Right cardiac atrium (tissue), 5 donors: ENCODE results near the gene TBCA. TPM values are rescaled to one million over a fixed set of nuclear protein-coding genes. Genes with fewer than 3 reads are reported as not detected.
A peak's percentile ranks its signal among the peaks of the same experiment; 100 is the strongest.
"Not testable (repeated sequence)": the region's sequence is repeated elsewhere in the genome, so short reads cannot be mapped to it uniquely, and the experiment has no call there.

Source experiments
- ATAC-seq, 2 donors: fragments of 200-7000 bp; cut with Tn5 transposase; one replicate each; pipeline versions ENCODE4 v1.8.0 to v1.9.1; 2020; ENCODE audit warnings: moderate library complexity in 2 of 2, mild to moderate bottlenecking in 1 of 2
- DNase-seq, 3 donors: peaks; one replicate each; pipeline ENCODE4 v3.0.0-alpha.2; 2020
- H3K27ac ChIP-seq: one replicate; pipeline ENCODE4 v1.5.1; 2013; ENCODE audit warnings: mild to moderate bottlenecking, low read length, control low read depth, moderate library complexity
- H3K27me3 ChIP-seq: one replicate; pipeline ENCODE4 v1.6.1; 2013; ENCODE audit not compliant: control insufficient read depth, insufficient read depth
- H3K4me1 ChIP-seq: one replicate; pipeline ENCODE4 v1.6.1; 2013; ENCODE audit warnings: low read length; ENCODE audit not compliant: control insufficient read depth, insufficient read depth
- H3K4me3 ChIP-seq: one replicate; pipeline ENCODE4 v1.5.1; 2013; ENCODE audit warnings: low read length, control low read depth
- H3K9me3 ChIP-seq: one replicate; pipeline ENCODE4 v1.6.1; 2013; ENCODE audit warnings: low read length; ENCODE audit not compliant: control insufficient read depth
- WGBS: extraction: QIAGEN DNeasy Blood & Tissue Kit; methylation state at CpG from one replicate; pipeline ENCODE4 v1.1.7; 2013; 5-methylcytosine and 5-hydroxymethylcytosine counted together
- intact Hi-C, 4 donors: fragments of 100-400 bp; cut with DNase I; formaldehyde crosslinking; loops; one replicate each; pipeline versions ENCODE4 v1.11.0 to v1.14.0; 2022 to 2023
- polyA plus RNA-seq: library from polyadenylated mRNA; stranded (reverse); fragments of 200-250 nt; gene quantifications from one replicate; pipeline ENCODE4 v1.2.3, GENCODE V29; 2013
- total RNA-seq, 4 donors: library from RNA; stranded (reverse); fragmentation: NEBNext Ultra II Directional; extraction: Animal tissue kit (Norgen Biotek cat#: 25700); gene quantifications; one replicate each; pipeline ENCODE4 v1.2.1, GENCODE V29; 2021
- donor health status: healthy with polysubstance abuse.
- donor health status: DM: no; HTN: yes; CAD: no.
- donor health status: DM: no; HTN: no; CAD: no.
- donor health status: DM: no; HTN: yes; CAD: no; lungs with severe emphysema.
- donor health status: DM: yes; HTN: yes; CAD: no.

TBCA gene
- total and polyA plus RNA-seq, 5 donors: 123 to 183 (median 154) TPM

DNA sequence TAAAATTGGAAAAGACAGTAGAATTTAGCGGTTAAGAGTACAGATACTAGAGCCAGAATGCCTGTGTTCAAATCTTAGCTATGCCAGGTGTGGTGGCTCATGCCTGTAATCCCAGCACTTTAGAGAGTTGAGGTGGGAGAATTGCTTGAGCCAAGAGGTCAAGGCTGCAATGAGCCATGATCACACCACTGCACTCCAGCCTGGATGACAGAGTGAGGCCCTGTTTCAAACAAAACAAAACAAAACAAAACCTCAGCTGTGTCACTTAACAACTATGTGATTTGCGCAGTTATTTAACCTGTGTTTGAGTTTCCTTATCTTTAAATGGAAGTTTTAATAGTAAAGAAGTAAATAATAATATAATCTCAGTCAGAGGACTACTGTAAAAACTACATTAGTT is 68.3 kb downstream of the TBCA start:
- H3K9me3 ChIP-seq: no peaks in the 10 kb centered on the region
- H3K4me1 ChIP-seq: no peaks in the 10 kb centered on the region
- WGBS: 99% methylated on average over 2 of the region's 2 CpGs
- no peak for DNase-seq
- intact Hi-C loops: no loop called here
- H3K4me3 ChIP-seq: no peak overlapping the region
- H3K27me3 ChIP-seq: no peaks in the 10 kb centered on the region
- H3K27ac ChIP-seq: no peak overlapping the region
- no peak for ATAC-seq

DNA sequence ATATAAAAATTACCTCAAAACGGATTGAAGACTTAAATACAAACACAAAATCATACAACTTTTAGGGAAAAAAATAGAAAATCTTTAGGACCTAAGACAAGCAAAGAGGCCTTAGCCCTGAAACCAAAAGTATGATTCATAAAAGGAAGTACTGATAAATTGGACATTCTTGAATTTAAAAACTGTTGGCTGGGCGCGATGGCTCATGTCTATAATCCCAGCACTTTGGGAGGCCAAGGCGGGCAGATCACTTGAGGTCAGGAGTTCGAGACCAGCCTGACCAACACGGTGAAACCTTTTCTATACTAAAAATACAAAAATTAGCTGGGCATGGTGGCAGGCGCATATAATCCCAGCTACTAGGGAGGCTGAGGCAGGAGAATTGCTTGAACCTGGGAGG is 76.6 kb downstream of the TBCA start:
- H3K27ac ChIP-seq, H3K27me3 ChIP-seq, H3K4me3 ChIP-seq, H3K4me1 ChIP-seq, intact Hi-C loops, H3K9me3 ChIP-seq, ATAC-seq: not testable (repeated sequence)
- peak in 1 of 3 donors; percentile 42 for DNase-seq
- 72% methylated on average over 7 of the region's 7 CpGs for WGBS

DNA sequence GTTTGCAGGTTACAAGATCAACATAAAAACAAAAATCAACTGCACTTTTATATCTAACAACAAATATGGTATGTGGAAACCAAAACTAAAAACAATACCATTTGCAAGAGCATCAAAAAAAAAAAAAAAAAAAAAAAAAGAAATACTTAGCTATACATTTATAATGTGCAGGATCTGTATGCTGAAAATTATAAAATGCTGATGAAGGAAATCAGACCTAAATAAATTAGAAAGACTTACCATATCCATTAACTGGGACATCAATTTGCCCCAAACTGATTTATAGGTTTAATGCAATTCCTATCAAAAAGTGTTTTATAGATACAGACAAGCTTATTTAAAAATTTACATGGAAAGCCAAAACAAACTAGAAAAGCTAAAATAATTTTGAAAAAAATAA is 77.2 kb downstream of the TBCA start:
- H3K4me3 ChIP-seq: no peak overlapping the region
- H3K9me3 ChIP-seq: no peaks in the 10 kb centered on the region
- DNase-seq (no peak), ATAC-seq (no peak)
- H3K27me3 ChIP-seq: no peaks in the 10 kb centered on the region
- no peak overlapping the region for H3K27ac ChIP-seq
- intact Hi-C loops: no loop called here
- no peaks in the 10 kb centered on the region for H3K4me1 ChIP-seq

DNA sequence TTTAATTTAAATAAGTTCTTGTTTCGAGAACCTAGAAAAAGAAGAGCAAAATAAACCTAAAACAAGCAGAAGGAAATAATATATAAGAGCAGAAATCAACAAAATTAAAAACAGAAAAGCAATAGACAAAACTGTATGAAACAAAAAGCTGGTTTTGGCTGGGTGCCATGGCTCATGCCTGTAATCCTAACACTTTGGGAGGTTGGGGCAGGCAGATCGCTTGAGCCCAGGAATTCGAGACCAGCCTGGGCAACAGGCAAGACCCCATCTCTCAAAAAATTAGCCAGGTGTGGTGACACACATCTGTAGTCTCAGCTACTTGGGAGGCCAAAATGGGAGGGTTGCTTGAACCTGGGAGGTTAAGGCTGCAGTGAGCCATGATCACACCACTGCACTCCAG is 78.4 kb downstream of the TBCA start:
- intact Hi-C loops: no loop called here
- Histone ChIP-seq H3K4me1 (no peaks in the 10 kb centered on the region), H3K9me3 (no peaks in the 10 kb centered on the region), H3K27me3 (no peaks in the 10 kb centered on the region), H3K27ac (no peak overlapping the region), H3K4me3 (no peak overlapping the region)
- DNase-seq: no peak
- ATAC-seq: no peak
- WGBS: 94% methylated on average over 3 of the region's 3 CpGs

DNA sequence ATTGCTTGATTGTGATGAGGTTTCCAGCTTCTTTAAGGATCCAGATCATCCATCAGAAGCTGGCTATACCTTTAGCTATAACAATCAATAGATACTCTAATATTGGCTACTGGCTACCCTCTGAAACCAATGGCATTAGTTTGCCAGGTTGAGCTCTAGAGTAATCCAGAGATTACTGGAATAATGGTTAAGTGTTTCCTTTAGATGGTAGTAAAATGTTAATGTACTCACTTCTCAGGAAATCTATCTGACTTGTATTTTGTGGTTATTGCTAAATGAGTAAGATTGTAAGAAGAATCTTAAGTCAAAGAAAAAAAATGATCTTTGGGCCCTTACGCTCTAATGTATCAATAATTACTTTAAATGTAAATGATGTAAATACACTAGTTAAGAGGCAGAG is 80.0 kb downstream of the TBCA start:
- H3K9me3 ChIP-seq: no peaks in the 10 kb centered on the region
- H3K4me1 ChIP-seq: no peaks in the 10 kb centered on the region
- DNase-seq (no peak), ATAC-seq (no peak)
- no peaks in the 10 kb centered on the region for H3K27me3 ChIP-seq
- intact Hi-C loops: no loop called here
- WGBS: 99% methylated on average over 1 of the region's 1 CpG
- H3K27ac ChIP-seq: no peak overlapping the region
- no peak overlapping the region for H3K4me3 ChIP-seq

DNA sequence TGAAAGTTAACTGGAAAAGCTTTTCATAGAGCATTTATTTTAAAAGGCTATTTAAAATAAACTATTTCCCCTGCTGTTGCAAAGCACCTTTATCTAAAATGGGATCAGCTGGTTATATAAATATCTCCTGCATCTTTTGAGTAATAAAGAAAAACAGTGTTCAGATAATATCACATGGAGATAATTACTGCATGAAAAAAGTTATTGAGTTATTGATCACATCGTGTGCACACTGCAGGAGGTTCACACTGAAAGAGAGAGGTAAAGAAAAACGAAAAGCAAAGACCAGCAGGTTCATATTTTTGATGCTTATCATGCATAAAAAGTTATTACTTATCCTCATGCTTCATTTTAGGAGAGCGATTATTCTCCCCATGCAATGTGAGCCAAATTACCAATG is 82.2 kb downstream of the TBCA start:
- ATAC-seq: no peak
- no peak for DNase-seq
- WGBS: 94% methylated on average over 3 of the region's 3 CpGs

DNA sequence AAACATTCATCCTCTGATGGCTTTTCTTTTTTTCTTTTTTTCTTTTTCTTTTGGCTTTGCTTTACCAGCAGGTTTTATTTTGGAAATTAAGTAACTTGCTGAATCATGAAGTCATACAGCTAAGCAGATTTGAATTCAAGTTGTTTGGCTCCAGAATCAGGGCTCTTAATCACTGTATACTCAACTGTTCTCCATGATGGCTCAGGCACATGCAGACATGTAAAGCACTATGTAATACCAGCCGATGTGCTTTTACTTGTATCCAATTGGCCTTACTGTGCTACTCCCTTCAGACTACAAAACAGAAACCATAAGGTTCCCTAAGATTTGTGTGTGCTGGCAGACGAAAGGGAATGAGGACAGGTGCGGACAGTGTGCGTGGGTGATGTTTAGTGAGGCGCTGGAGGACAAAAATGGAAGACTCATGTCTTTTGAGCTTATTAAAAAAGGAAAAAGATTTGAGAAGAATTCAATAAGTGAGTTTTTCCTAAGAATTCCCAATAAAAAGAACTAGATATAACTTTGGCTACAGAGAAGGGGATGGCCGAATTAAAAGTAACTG is 92.9 kb downstream of the TBCA start:
- no peak for ATAC-seq
- intact Hi-C loops: no loop called here
- H3K9me3 ChIP-seq: no peaks in the 10 kb centered on the region
- no peak for DNase-seq
- no peak overlapping the region for H3K27ac ChIP-seq
- H3K4me3 ChIP-seq: no peak overlapping the region
- 93% methylated on average over 6 of the region's 6 CpGs for WGBS
- H3K27me3 ChIP-seq: no peaks in the 10 kb centered on the region
- no peaks in the 10 kb centered on the region for H3K4me1 ChIP-seq

More for the DNA sequence above, 82.2 kb downstream of the TBCA start:
- H3K4me3 ChIP-seq: no peak overlapping the region
- no peaks in the 10 kb centered on the region for H3K4me1 ChIP-seq
- H3K27ac ChIP-seq: no peak overlapping the region
- no peaks in the 10 kb centered on the region for H3K27me3 ChIP-seq
- H3K9me3 ChIP-seq: no peaks in the 10 kb centered on the region
- intact Hi-C loops: no loop called here

DNA sequence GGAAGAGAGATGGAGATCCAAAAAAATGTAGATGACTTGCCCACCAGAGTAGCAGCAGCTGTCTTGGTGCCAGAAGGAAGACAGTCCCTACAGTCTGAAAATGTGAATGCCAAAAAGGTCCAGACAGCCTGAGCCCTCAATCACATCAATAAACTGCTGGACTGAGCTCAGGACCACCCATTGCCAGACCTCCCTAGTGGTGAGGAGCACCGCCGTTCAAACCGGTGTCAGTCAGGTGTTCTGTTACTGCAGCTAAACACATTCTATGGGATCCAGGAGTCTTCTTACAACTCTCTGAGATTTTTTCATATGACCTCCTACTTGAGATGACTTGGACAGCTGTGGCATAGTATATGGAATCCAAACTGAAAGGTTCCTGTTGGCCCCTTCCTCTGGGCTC is 105.6 kb downstream of the TBCA start:
- DNase-seq (no peak), ATAC-seq (no peak)
- H3K27ac ChIP-seq: no peak overlapping the region
- peaks cover 3% of the 10 kb centered on the region for H3K27me3 ChIP-seq
- intact Hi-C loops: no loop called here
- WGBS: 60% methylated on average over 3 of the region's 3 CpGs
- no peaks in the 10 kb centered on the region for H3K9me3 ChIP-seq
- no peaks in the 10 kb centered on the region for H3K4me1 ChIP-seq
- no peak overlapping the region for H3K4me3 ChIP-seq

DNA sequence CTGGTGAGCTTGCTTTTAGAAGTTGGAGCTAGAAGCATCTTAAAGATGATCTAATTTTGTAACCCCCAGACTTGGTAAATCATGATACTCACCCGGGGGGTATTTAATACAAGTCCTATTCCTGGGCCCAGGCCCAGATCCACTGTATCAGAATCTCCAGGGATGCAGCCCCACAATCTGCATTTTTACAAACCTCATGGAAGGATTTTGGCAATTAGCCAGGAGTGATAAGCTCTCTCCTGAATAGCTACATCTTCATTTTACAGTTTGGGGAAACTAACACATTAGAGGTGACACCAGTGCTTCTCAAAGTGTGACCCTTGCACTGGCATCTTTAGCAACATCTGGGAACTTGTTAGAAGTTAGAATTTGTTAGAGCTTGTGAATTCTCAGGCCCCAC is 106.5 kb downstream of the TBCA start:
- intact Hi-C loops: no loop called here
- H3K27me3 ChIP-seq: peaks cover 3% of the 10 kb centered on the region
- WGBS: 35% methylated on average over 1 of the region's 1 CpG
- H3K4me1 ChIP-seq: no peaks in the 10 kb centered on the region
- no peaks in the 10 kb centered on the region for H3K9me3 ChIP-seq
- H3K27ac ChIP-seq: no peak overlapping the region
- H3K4me3 ChIP-seq: no peak overlapping the region
- ATAC-seq: no peak
- DNase-seq: no peak

DNA sequence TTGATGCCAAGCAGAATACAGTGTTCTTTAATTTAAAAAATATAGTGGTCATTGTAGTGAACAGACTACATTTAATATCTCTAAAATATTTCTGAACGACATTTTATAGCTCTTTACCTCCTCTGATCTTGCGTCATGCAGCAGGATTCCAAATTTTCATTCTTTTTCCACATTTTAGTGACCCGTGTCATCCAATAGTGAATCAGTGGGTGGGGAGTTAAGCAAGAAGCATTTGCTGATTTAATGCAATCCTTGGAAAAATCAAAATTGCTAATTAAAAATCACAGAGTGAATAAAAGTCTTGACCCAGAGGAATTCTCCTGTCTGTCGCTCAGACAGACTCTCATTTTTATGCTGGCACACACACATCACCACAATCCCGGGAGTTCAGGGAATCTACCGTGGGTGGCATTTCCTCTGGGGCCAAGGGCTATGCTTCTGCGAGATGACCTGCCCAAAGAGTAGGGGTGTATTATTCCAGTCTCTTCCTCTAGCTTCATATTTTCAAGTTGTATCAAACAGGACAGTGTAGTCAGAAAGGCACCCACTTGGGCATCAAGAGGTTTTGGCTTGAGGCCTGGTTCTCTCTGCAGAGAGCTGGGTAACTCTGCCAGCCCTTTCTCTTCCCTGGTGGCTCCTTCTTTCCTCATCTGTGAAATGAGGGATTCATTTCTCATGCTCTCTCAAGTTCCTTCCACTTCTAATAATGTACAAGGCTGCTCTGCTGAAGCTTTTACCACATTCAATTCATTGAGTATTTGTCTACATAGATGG is 112.9 kb downstream of the TBCA start:
- intact Hi-C loops: no loop called here
- no peak overlapping the region for H3K4me3 ChIP-seq
- H3K27ac ChIP-seq: no peak overlapping the region
- peaks cover 3% of the 10 kb centered on the region for H3K27me3 ChIP-seq
- H3K9me3 ChIP-seq: no peaks in the 10 kb centered on the region
- DNase-seq: peak in 1 of 3 donors; percentile 55
- H3K4me1 ChIP-seq: no peaks in the 10 kb centered on the region
- 57% methylated on average over 7 of the region's 7 CpGs for WGBS
- peak; percentile 31 to 60 for ATAC-seq

DNA sequence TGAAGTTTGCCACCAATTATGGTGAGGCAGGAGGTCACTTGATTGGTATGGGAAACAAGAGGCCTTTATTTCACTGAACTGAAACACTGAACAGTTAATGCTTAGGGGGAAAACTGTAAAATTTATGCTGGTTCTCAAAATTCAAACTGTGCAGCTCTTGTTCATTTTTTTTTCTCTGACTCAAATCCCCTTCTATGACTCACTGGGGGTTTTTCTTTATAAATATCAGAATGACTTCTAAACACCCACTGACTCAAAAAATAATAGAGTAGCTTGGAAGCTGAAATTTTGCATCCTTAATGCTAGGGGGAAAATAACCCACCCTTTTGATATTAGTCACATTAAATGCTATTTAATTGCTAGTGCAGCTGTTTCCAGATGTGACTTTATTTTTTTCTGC is 113.5 kb downstream of the TBCA start:
- no peak overlapping the region for H3K27ac ChIP-seq
- H3K4me3 ChIP-seq: no peak overlapping the region
- H3K4me1 ChIP-seq: no peaks in the 10 kb centered on the region
- no peak for ATAC-seq
- no peak for DNase-seq
- intact Hi-C loops: no loop called here
- H3K27me3 ChIP-seq: peaks cover 3% of the 10 kb centered on the region
- H3K9me3 ChIP-seq: no peaks in the 10 kb centered on the region

DNA sequence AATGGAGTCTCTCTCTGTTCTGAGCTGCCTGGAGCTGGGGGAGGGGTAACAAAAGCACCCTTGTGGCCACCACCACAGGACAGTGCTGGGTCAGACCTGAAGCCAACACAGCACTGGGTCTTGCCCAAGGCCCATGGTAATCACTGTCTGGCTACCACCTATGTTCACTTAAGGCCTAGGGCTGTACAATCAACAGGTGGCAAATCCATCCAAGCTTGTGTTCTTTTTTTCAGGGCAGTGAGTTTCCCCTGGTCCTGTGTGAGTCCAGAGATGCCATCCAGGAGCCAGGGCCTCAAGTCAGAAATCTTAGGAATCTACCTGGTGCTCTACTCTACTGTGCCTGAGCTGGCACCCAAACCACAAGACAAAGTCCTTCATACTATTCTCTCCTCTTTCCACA is 117.5 kb downstream of the TBCA start:
- intact Hi-C loops: no loop called here
- no peak for ATAC-seq
- DNase-seq: no peak
- no peaks in the 10 kb centered on the region for H3K27me3 ChIP-seq
- H3K4me1 ChIP-seq: no peaks in the 10 kb centered on the region
- no peak overlapping the region for H3K27ac ChIP-seq
- no peak overlapping the region for H3K4me3 ChIP-seq
- no peaks in the 10 kb centered on the region for H3K9me3 ChIP-seq
